Endothelial cell (in vitro differentiated cells): ENCODE results near the gene ITGA3. TPM values are rescaled to one million over a fixed set of nuclear protein-coding genes. Genes with fewer than 3 reads are reported as not detected.

ENCODE experiments used
- DNase-seq: peaks from one replicate; pipeline ENCODE4 v3.0.0; 2021; ENCODE audit warnings: low spot score
- H3K27ac Mint-ChIP-seq: one replicate; pipeline ENCODE4 v1.8.0; 2021; ENCODE audit warnings: mixed read lengths, inconsistent platforms; ENCODE audit not compliant: unreplicated experiment
- H3K27me3 Mint-ChIP-seq: one replicate; pipeline ENCODE4 v1.8.0; 2021; ENCODE audit warnings: mild to moderate bottlenecking, moderate library complexity, mixed read lengths, inconsistent platforms; ENCODE audit not compliant: unreplicated experiment
- H3K36me3 Mint-ChIP-seq: one replicate; pipeline ENCODE4 v1.8.0; 2021; ENCODE audit warnings: mild to moderate bottlenecking, low read depth, mixed read lengths, inconsistent platforms; ENCODE audit not compliant: unreplicated experiment
- H3K4me1 Mint-ChIP-seq: one replicate; pipeline ENCODE4 v1.8.0; 2021; ENCODE audit warnings: mild to moderate bottlenecking, mixed read lengths, inconsistent platforms; ENCODE audit not compliant: unreplicated experiment
- H3K4me3 Mint-ChIP-seq: one replicate; pipeline ENCODE4 v1.8.0; 2021; ENCODE audit warnings: mild to moderate bottlenecking, mixed read lengths, inconsistent platforms; ENCODE audit not compliant: unreplicated experiment
- H3K9me3 Mint-ChIP-seq: one replicate; pipeline ENCODE4 v1.8.0; 2021; ENCODE audit warnings: mixed read lengths, inconsistent platforms; ENCODE audit not compliant: unreplicated experiment
- CTCF ChIP-seq: fragments of 200-600 bp; sonication (generic); IDR thresholded peaks from one replicate; pipeline ENCODE4 v1.5.0; 2021; ENCODE audit warnings: antibody characterized with exemption; ENCODE audit not compliant: unreplicated experiment
- total RNA-seq: library from RNA; stranded (reverse); fragmentation: NEBNext Ultra II Directional; extraction: Animal tissue kit (Norgen Biotek cat#: 25700); gene quantifications from one replicate; pipeline ENCODE4 v1.2.1, GENCODE V29; 2021; ENCODE audit not compliant: unreplicated experiment

Gene ITGA3
- total RNA-seq, 1 donor from 2014 or later = 5.0 TPM

DNA sequence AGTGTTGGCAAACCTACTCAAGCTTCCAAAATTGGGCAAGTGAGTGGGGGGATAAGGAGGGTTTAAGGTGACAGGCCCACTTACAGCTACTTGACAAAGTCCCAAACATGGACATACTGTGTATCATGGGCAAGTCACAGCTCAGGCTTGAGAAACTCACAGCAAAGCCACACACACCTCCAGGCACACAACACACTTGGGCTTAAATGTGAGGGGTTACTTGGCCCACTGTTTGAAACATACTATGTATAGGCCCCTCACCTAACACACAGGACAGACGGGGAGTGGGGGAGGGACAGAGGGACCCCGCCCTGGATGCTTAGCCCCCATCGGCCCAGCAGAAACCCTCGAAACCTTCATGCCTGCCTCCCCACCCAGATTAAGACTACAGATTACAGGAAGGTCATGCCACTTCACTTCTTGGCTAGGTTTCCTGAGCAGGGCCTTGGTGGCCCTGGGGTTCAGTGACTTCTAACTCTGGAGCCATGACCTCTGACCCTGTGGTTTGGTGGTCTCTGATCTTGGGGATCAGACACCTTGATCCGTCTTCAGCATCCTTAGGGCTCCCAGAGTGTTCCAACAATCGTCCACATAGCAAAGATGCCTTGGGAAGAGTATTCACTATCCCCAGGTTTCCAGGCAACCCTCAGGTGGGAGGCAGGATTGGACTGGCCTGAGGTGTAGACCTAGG is 76.3 kb downstream of the ITGA3 start:
- H3K4me1 Mint-ChIP-seq = peaks cover 35% of the 10 kb centered on the region

DNA sequence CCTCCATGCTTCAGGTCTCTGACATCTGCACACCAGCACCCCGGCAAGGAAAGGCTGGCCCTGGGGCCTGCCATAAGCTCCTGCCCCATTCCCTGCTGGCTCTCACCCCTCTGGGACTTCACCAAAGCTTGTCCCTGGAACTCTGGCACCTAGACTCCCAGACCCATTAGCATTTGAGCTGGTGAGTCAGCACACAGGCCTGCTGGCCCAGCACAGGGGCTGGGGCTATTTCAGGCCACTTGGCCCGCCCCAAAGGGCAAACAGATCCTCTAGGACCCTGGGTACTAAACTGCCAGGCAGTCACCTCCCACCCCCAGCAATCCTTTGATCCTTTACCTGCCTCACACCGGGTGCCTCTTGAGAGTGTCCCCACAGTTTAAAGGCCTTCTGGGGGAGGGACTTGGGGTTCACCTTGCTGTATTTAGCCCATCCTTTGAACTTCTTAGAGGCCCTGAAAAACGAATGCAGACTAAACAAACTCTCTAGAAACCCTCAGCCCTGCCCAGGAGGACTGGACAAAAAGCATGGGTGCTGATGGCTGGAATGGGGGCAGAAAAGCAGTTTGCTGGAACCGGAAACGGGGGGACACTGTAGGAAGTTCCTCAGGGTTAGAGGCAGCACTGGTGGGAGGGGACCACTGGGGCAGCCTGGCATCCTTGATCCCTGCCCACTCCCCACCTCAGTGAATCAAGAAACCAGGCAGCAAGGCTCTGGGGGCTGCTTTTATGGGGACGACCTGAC is 77.3 kb downstream of the ITGA3 start:
- H3K27ac Mint-ChIP-seq = no peak overlapping the region
- no peak for DNase-seq

More for the DNA sequence above, 76.3 kb downstream of the ITGA3 start:
- no peak for TF ChIP-seq CTCF
- H3K36me3 Mint-ChIP-seq = peaks cover 27% of the 10 kb centered on the region
- peaks cover 26% of the 10 kb centered on the region for H3K27me3 Mint-ChIP-seq
- H3K9me3 Mint-ChIP-seq = no peaks in the 10 kb centered on the region
- no peak for DNase-seq
- H3K4me3 Mint-ChIP-seq = no peak overlapping the region
- H3K27ac Mint-ChIP-seq = peak overlapping the region; percentile 26

DNA sequence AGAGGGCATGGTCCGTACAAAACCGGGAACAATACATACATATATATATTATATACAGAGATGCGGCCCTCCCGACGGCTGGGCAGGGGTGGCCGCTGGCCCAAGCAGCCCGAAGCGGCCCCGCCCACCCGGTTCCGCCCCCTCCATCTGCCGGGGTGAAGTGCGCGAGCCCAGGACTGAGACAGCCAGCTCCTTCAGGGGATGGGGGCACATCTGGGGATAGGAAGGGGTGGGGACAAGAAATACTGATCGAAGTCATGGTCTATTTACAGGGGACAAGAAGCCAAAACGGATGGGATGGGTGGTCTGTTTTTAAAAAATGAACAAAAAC is 77.8 kb downstream of the ITGA3 start:
- H3K27me3 Mint-ChIP-seq = peaks cover 25% of the 10 kb centered on the region
- H3K36me3 Mint-ChIP-seq = peaks cover 33% of the 10 kb centered on the region
- no peak for DNase-seq
- TF ChIP-seq CTCF = no peak
- no peak overlapping the region for H3K4me3 Mint-ChIP-seq
- no peak overlapping the region for H3K27ac Mint-ChIP-seq
- peaks cover 24% of the 10 kb centered on the region for H3K4me1 Mint-ChIP-seq
- no peaks in the 10 kb centered on the region for H3K9me3 Mint-ChIP-seq

More for the DNA sequence above, 77.3 kb downstream of the ITGA3 start:
- Mint-ChIP-seq H3K4me1 (peaks cover 26% of the 10 kb centered on the region), H3K9me3 (no peaks in the 10 kb centered on the region), H3K36me3 (peaks cover 32% of the 10 kb centered on the region), H3K27me3 (peaks cover 28% of the 10 kb centered on the region), H3K4me3 (no peak overlapping the region)
- TF ChIP-seq CTCF = no peak

DNA sequence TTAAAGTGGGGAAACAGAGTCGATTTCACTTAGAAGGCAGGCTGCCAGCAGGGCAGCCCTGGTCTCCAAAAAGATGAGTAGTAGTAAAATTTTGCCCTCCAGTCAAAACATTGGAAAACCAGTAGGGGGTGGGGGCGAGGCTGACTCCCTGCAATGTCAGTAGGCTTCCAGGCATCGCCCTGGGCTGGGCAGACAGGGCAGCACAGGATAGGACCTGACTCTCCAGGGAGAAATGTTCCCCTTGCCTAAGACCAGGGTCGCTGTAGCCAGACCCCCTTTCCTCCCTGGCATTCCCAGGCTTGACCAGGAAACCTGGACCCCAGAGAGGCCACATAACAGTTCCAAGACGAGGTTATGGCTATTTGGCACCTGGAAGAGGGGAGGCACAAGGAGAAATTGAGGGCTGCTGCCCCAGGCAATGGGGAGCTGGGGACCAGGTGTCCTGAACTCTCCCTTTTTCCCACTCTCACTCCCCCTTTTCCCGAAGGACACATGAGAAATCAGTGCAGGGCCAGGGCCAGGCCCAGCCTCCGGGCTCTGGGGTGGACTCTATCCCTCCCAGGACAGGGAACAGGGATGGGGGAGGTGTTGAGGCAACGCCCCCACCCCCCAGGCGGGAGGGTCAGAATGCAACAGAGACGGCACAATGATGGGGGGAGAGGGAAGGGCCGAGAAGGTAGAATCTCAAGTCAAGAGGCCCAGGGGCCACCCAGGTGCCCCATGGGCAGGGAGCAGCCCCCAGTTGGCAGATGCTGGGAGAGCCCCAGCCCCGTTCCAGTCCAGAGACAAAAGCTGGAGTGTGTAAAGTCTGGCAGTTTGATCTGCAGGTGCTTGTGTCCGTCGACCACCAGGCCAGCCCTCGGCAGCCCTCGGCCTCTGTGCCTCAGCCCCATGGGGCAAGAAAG is 78.5 kb downstream of the ITGA3 start:
- H3K27me3 Mint-ChIP-seq = peaks cover 26% of the 10 kb centered on the region
- no peak for TF ChIP-seq CTCF
- H3K4me1 Mint-ChIP-seq = peaks cover 24% of the 10 kb centered on the region
- peaks cover 39% of the 10 kb centered on the region for H3K36me3 Mint-ChIP-seq
- H3K4me3 Mint-ChIP-seq = no peak overlapping the region
- no peaks in the 10 kb centered on the region for H3K9me3 Mint-ChIP-seq
- H3K27ac Mint-ChIP-seq = no peak overlapping the region
- DNase-seq = no peak
